ENCODE measurements around the gene MRPS23. TPM values are rescaled to one million over a fixed set of nuclear protein-coding genes. Genes with fewer than 3 reads are reported as not detected.
A peak's percentile ranks its signal among the peaks of the same experiment; 100 is the strongest.

MRPS23 gene
- total RNA-seq, 1 donor from 2014 or later: 6.9 TPM

DNA sequence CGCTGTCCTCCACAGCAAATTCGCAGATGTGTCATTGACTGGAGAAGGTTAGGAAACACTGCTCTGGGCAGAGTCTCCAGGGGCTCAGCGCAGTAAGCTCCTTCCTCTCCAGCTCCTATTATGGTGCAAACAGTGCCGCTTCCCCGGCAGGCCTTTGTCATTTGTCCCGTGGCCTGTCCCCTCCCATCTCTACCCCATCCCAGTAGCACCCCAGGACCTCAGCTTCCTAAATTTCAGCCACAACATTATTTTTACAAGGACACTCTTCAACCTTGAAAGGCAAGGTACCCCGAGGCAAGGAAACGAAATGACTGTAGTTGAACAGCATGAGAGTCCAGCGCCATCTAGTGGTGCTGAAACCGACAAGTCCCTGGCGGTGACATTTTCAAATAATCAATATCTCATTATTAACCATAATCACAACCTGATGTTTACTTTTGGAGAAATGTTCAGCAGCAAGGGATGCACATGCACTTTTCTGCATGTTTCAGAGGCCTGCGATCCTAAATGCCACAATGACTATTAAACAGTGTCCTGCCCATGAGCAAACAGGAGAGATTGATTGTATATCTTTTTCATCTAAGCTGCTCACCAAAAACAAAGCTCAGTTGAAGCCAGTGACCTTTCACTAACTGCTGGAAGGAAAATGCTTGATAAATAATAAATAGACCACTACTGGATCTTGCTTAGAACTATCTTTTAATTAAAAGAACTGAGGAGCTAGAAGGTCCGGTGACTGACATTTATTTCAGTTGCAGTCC is 16.5 kb downstream of the MRPS23 start:
- Histone ChIP-seq H3K27ac (peak overlapping the region; percentile 35), H3K4me3 (peak overlapping the region; percentile 33 to 40), H3K36me3 (peaks cover 0 to 2% of the 10 kb centered on the region in 2 donors), H3K4me1 (peaks cover 16% of the 10 kb centered on the region), H3K27me3 (no peaks in the 10 kb centered on the region), H3K9me3 (no peaks in the 10 kb centered on the region)
- DNase-seq (ENCODE audit: extremely low spot score in 2 of 2): peak in 1 of 2 donors; percentile 88
- intact Hi-C loops (cut with DNase I): no loop called here
- TF ChIP-seq POLR2A (IDR thresholded peaks at IDR 0.05): no peak
- peak; percentile 24 to 29 for TF ChIP-seq POLR2AphosphoS5 (IDR thresholded peaks at IDR 0.05; ENCODE audit: insufficient read depth in 1 of 2, low read depth in 1 of 2)
- TF ChIP-seq, protein P1, sequence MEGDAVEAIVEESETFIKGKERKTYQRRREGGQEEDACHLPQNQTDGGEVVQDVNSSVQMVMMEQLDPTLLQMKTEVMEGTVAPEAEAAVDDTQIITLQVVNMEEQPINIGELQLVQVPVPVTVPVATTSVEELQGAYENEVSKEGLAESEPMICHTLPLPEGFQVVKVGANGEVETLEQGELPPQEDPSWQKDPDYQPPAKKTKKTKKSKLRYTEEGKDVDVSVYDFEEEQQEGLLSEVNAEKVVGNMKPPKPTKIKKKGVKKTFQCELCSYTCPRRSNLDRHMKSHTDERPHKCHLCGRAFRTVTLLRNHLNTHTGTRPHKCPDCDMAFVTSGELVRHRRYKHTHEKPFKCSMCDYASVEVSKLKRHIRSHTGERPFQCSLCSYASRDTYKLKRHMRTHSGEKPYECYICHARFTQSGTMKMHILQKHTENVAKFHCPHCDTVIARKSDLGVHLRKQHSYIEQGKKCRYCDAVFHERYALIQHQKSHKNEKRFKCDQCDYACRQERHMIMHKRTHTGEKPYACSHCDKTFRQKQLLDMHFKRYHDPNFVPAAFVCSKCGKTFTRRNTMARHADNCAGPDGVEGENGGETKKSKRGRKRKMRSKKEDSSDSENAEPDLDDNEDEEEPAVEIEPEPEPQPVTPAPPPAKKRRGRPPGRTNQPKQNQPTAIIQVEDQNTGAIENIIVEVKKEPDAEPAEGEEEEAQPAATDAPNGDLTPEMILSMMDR (IDR thresholded peaks at IDR 0.05): peak; percentile 60 to 90 (median 76)

DNA sequence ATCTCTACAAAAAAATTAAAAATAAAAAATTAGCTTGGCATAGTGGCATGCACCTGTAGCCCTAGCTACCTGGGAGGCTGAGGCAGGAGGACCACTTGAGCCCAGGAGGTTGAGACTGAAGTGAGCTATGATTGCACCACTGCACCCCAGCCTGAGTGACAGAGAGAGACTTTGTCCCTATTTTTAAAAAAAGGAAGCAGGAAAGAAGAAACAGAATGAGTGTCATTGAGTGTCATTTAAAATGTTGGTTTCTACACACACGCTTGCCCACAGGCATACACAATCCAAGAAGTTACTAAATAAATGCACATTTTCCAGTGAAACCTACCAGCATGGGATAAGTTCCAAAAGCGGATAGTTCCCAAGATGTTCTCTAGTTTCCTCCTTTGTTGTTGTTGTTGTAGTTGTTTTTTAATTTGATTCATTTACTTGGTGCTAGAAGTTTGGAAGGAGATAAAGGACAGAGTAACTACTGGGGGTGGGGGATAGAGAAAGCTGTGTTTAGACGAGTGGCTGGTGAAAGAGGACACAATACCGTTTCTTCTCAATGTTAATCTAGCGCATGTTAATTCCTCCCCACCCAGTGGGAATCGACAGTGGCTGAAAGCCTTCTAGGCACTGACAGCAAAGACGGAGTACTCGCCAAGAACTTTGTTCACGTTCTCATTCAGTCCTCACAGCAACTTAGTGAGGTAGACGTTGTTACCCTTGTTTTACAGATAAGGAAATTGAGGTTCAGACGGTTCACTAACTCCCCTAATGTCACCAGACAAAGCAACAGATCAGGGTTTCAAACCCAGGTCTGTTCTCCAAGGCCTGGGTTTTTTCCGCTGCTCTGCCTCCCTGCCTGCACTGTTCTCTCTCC is 17.3 kb downstream of the MRPS23 start:
- DNase-seq (ENCODE audit: extremely low spot score in 2 of 2): no peak
- peaks cover 16% of the 10 kb centered on the region for H3K4me1 ChIP-seq
- TF ChIP-seq POLR2AphosphoS5 (IDR thresholded peaks at IDR 0.05; ENCODE audit: insufficient read depth in 1 of 2, low read depth in 1 of 2): no peak
- TF ChIP-seq, protein P1 (IDR thresholded peaks at IDR 0.05): no peak
- TF ChIP-seq POLR2A (IDR thresholded peaks at IDR 0.05): no peak
- intact Hi-C loops (cut with DNase I): no loop called here
- peak overlapping the region; percentile 33 to 40 for H3K4me3 ChIP-seq
- peak overlapping the region; percentile 35 for H3K27ac ChIP-seq
- no peaks in the 10 kb centered on the region for H3K36me3 ChIP-seq
- H3K27me3 ChIP-seq: no peaks in the 10 kb centered on the region
- H3K9me3 ChIP-seq: no peaks in the 10 kb centered on the region

DNA sequence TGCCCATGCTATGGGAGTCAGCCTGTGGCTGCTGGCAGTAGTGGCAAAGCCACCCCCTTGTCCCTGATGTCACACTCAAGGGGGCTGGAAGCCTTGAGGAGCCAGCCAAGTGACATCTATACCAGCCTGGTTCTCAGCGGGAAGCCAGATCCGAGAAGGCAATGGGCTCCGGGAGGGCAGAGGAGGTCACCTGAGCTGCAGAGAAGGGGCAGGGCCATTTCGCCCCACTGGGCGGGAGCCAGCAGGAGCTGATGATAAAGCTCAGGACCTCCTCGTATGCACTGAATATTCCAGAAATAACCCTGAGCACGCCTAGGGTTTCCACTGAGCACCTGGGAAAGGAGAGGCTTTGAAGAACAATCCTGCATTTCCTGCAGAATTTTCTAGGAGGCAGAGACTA is 19.0 kb downstream of the MRPS23 start:
- intact Hi-C loops (cut with DNase I): no loop called here
- no peak for DNase-seq (ENCODE audit: extremely low spot score in 2 of 2)
- TF ChIP-seq POLR2AphosphoS5 (IDR thresholded peaks at IDR 0.05; ENCODE audit: insufficient read depth in 1 of 2, low read depth in 1 of 2) (no peak), POLR2A (IDR thresholded peaks at IDR 0.05) (no peak)
- TF ChIP-seq, protein P1 (IDR thresholded peaks at IDR 0.05): no peak
- H3K27ac ChIP-seq: no peak overlapping the region
- no peak overlapping the region for H3K4me3 ChIP-seq
- no peaks in the 10 kb centered on the region for H3K27me3 ChIP-seq
- H3K9me3 ChIP-seq: no peaks in the 10 kb centered on the region
- H3K36me3 ChIP-seq: no peaks in the 10 kb centered on the region
- H3K4me1 ChIP-seq: peaks cover 16% of the 10 kb centered on the region

DNA sequence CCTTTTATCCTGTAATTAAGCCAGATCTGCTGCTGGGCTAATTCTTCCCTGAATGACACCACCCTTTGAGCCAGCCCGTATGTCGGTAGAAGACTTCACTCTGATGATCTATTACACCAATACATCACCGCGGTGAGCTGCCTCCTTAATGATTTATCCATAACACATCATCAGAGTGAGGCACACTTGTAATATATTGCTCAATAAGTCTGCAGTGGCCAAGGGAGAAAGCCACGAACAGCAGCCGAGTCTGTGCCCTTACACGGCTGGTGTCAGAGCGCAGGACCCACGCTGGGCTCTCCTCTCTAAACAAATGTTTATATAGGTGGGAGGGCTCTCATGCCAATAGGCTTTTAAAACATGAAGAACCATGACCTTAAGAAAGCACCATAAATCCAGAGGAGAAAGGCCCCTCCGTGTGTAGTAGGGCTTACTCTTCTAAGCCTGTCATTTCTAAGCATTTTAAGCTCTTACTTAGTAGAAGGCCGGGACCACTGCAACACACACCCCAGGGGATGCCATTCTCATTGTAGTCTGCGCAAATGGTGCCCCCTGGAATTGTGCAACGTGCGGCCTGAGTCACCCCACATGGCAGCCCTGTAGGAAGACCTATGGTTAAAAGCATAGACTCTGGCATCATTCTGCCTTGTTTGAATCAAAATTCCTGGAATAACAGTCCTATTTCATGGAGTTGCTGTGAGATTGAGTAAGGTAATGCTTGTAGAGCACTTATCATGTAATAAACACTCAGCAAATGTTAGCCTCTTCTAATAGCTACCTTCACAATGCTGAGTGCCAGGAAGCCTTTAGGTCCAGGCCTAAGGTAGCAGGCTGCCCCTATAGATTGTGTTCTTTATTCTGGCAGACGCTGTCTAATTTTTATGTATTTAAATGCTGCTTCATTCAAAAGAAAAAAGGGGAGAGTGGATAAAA is 26.1 kb downstream of the MRPS23 start:
- Histone ChIP-seq H3K4me1 (no peaks in the 10 kb centered on the region), H3K4me3 (no peak overlapping the region), H3K36me3 (no peaks in the 10 kb centered on the region), H3K27me3 (no peaks in the 10 kb centered on the region), H3K27ac (no peak overlapping the region), H3K9me3 (no peaks in the 10 kb centered on the region)
- TF ChIP-seq, protein P1 (IDR thresholded peaks at IDR 0.05): no peak
- no peak for TF ChIP-seq POLR2A (IDR thresholded peaks at IDR 0.05)
- no peak for TF ChIP-seq POLR2AphosphoS5 (IDR thresholded peaks at IDR 0.05; ENCODE audit: insufficient read depth in 1 of 2, low read depth in 1 of 2)
- intact Hi-C loops (cut with DNase I): loop anchor here (10.0 kb wide), 1 partner anchor 149 kb away; no protein-coding TSS in a partner anchor
- DNase-seq (ENCODE audit: extremely low spot score in 2 of 2): no peak
